Measurements from ENCODE around the gene FAM50B.

DNA sequence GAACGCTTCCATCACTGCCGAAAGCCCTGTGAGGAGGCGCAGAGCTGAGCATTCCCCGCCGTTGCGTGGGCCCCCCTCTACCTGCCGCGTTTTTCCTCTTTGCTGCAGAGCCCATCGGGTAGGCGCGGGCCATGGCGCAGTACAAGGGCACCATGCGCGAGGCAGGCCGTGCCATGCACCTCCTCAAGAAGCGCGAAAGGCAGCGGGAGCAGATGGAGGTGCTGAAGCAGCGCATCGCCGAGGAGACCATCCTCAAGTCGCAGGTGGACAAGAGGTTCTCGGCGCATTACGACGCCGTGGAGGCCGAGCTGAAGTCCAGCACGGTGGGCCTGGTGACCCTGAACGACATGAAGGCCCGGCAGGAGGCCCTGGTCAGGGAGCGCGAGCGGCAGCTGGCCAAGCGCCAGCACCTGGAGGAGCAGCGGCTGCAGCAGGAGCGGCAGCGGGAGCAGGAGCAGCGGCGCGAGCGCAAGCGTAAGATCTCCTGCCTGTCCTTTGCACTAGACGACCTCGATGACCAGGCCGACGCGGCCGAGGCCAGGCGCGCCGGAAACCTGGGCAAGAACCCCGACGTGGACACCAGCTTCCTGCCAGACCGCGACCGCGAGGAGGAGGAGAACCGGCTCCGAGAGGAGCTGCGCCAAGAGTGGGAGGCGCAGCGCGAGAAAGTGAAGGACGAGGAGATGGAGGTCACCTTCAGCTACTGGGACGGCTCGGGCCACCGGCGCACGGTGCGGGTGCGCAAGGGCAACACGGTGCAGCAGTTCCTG lies 693 bp downstream of the FAM50B start:
- TF ChIP-seq, protein P1, sequence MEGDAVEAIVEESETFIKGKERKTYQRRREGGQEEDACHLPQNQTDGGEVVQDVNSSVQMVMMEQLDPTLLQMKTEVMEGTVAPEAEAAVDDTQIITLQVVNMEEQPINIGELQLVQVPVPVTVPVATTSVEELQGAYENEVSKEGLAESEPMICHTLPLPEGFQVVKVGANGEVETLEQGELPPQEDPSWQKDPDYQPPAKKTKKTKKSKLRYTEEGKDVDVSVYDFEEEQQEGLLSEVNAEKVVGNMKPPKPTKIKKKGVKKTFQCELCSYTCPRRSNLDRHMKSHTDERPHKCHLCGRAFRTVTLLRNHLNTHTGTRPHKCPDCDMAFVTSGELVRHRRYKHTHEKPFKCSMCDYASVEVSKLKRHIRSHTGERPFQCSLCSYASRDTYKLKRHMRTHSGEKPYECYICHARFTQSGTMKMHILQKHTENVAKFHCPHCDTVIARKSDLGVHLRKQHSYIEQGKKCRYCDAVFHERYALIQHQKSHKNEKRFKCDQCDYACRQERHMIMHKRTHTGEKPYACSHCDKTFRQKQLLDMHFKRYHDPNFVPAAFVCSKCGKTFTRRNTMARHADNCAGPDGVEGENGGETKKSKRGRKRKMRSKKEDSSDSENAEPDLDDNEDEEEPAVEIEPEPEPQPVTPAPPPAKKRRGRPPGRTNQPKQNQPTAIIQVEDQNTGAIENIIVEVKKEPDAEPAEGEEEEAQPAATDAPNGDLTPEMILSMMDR (IDR thresholded peaks at IDR 0.05): no peak
- TF ChIP-seq POLR2A (IDR thresholded peaks at IDR 0.05): no peak
